ENCODE results near the gene SLC9A7.
A peak's percentile ranks its signal among the peaks of the same experiment; 100 is the strongest.

The SLC9A7 gene

GRCh38 chrX:46695491-46695890, 63.4 kb downstream of the SLC9A7 start:
- in situ Hi-C loops (cut with MboI; ENCODE audit: low pct_unique_long_range_greater_than_20kb, low sequenced_read_pairs, unreplicated experiment): no loop called here
- DNase-seq (ENCODE audit: low spot score): no peak
- TF ChIP-seq, protein P1, sequence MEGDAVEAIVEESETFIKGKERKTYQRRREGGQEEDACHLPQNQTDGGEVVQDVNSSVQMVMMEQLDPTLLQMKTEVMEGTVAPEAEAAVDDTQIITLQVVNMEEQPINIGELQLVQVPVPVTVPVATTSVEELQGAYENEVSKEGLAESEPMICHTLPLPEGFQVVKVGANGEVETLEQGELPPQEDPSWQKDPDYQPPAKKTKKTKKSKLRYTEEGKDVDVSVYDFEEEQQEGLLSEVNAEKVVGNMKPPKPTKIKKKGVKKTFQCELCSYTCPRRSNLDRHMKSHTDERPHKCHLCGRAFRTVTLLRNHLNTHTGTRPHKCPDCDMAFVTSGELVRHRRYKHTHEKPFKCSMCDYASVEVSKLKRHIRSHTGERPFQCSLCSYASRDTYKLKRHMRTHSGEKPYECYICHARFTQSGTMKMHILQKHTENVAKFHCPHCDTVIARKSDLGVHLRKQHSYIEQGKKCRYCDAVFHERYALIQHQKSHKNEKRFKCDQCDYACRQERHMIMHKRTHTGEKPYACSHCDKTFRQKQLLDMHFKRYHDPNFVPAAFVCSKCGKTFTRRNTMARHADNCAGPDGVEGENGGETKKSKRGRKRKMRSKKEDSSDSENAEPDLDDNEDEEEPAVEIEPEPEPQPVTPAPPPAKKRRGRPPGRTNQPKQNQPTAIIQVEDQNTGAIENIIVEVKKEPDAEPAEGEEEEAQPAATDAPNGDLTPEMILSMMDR (IDR thresholded peaks at IDR 0.05; ENCODE audit: extremely low read depth, insufficient read depth, missing control alignments): no peak

DNA sequence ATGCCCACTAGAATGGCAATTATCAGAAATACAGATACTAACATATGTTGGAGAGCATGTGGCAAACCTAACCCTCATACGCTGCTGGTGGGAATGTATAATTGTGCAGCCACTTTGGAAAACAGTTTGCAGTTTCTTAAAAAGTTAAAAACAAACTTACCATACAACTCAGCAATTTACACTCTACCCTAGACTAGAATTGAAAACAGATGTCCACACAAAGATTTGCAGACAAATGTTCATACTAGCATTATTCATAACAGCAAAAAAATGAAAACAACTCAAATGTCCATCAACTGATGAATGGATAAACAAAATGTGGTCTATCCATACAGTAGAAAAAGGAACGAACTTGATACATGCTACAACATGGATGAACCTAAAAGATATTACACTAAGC, 64.4 kb downstream of the SLC9A7 start:
- TF ChIP-seq, protein P1 (IDR thresholded peaks at IDR 0.05; ENCODE audit: extremely low read depth, insufficient read depth, missing control alignments): no peak
- in situ Hi-C loops (cut with MboI; ENCODE audit: low pct_unique_long_range_greater_than_20kb, low sequenced_read_pairs, unreplicated experiment): no loop called here

DNA sequence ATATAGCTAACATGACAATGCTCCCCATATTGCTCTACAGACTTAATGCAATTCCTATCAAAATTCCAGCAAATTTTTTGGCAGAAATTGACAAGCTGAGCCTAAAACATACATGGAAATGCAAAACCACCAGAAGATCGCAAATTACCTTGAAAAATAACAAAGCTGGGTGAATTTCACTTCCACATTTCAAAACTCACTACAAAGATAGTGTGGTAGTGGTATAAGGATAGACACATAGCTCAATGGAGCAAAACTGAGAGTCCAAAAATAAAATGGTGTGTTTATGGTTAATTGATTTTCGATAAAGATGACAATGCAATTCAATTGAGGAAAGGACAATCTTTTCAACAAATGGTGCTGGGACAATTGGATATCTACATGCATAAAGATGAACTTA, 65.8 kb downstream of the SLC9A7 start:
- TF ChIP-seq, protein P1 (IDR thresholded peaks at IDR 0.05; ENCODE audit: extremely low read depth, insufficient read depth, missing control alignments): no peak
- no peak for DNase-seq (ENCODE audit: low spot score)
- in situ Hi-C loops (cut with MboI; ENCODE audit: low pct_unique_long_range_greater_than_20kb, low sequenced_read_pairs, unreplicated experiment): no loop called here

More for the DNA sequence above, 64.4 kb downstream of the SLC9A7 start:
- no peak for DNase-seq (ENCODE audit: low spot score)

DNA sequence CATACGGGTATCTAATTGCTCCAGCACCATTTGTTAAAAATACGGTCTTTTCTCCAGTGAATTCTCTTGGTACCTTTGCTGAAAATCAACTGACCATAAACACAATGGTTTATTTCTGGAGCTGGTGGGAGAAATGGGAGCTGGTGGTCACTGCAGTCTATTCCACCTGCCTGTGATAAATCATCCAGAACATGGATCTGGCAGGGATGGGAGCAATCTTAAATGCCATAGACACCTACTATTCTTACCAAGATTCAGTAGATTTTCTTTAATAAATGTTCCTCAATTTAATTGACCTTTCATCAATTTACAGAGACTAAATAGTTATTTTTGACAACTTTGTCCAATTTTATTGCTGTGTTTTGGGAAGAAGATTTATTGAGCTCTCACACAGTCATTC, 68.1 kb downstream of the SLC9A7 start:
- in situ Hi-C loops (cut with MboI; ENCODE audit: low pct_unique_long_range_greater_than_20kb, low sequenced_read_pairs, unreplicated experiment): no loop called here
- TF ChIP-seq, protein P1 (IDR thresholded peaks at IDR 0.05; ENCODE audit: extremely low read depth, insufficient read depth, missing control alignments): no peak
- DNase-seq (ENCODE audit: low spot score): no peak

GRCh38 chrX:46687619-46688018, 71.3 kb downstream of the SLC9A7 start:
- in situ Hi-C loops (cut with MboI; ENCODE audit: low pct_unique_long_range_greater_than_20kb, low sequenced_read_pairs, unreplicated experiment): no loop called here
- DNase-seq (ENCODE audit: low spot score): no peak
- TF ChIP-seq, protein P1 (IDR thresholded peaks at IDR 0.05; ENCODE audit: extremely low read depth, insufficient read depth, missing control alignments): no peak

- DNase-seq (ENCODE audit: low spot score): peak; percentile 29
- in situ Hi-C loops (cut with MboI; ENCODE audit: low pct_unique_long_range_greater_than_20kb, low sequenced_read_pairs, unreplicated experiment): no loop called here
- TF ChIP-seq, protein P1 (IDR thresholded peaks at IDR 0.05; ENCODE audit: extremely low read depth, insufficient read depth, missing control alignments): peak; percentile 76
Measured at GRCh38 chrX:46686003-46686645, 72.8 kb downstream of the SLC9A7 start.
